Measurements from ENCODE around the gene ATRNL1. TPM values are rescaled to one million over a fixed set of nuclear protein-coding genes. Genes with fewer than 3 reads are reported as not detected.

Gene ATRNL1
- total RNA-seq, 1 donor from 2014 or later, result 11.4 TPM

GRCh38 chr10:115989621-115990020 lies 896.5 kb downstream of the ATRNL1 start:
- peak; percentile 2 for DNase-seq (ENCODE audit: low read depth)
- no peak for TF ChIP-seq CTCF (IDR thresholded peaks at IDR 0.05; ENCODE audit: insufficient read depth, low read length, poor library complexity, severe bottlenecking)
- H3K27me3 ChIP-seq (ENCODE audit: control insufficient read depth, insufficient read depth, low read length), result no peaks in the 10 kb centered on the region
- H3K4me3 ChIP-seq (ENCODE audit: low read depth, low read length), result no peak overlapping the region
- H3K36me3 ChIP-seq (ENCODE audit: control insufficient read depth, insufficient read depth, low read length), result no peaks in the 10 kb centered on the region

GRCh38 chr10:115992236-115992986 lies 899.2 kb downstream of the ATRNL1 start:
- no peaks in the 10 kb centered on the region for H3K27me3 ChIP-seq (ENCODE audit: control insufficient read depth, insufficient read depth, low read length)
- no peaks in the 10 kb centered on the region for H3K36me3 ChIP-seq (ENCODE audit: control insufficient read depth, insufficient read depth, low read length)
- H3K4me3 ChIP-seq (ENCODE audit: low read depth, low read length), result no peak overlapping the region
- DNase-seq (ENCODE audit: low read depth), result no peak
- no peak for TF ChIP-seq CTCF (IDR thresholded peaks at IDR 0.05; ENCODE audit: insufficient read depth, low read length, poor library complexity, severe bottlenecking)

GRCh38 chr10:115996031-115996430 lies 902.9 kb downstream of the ATRNL1 start:
- DNase-seq (ENCODE audit: low read depth), result no peak
- Histone ChIP-seq H3K4me3 (ENCODE audit: low read depth, low read length) (no peak overlapping the region), H3K36me3 (ENCODE audit: control insufficient read depth, insufficient read depth, low read length) (no peaks in the 10 kb centered on the region), H3K27me3 (ENCODE audit: control insufficient read depth, insufficient read depth, low read length) (no peaks in the 10 kb centered on the region)
- TF ChIP-seq CTCF (IDR thresholded peaks at IDR 0.05; ENCODE audit: insufficient read depth, low read length, poor library complexity, severe bottlenecking), result no peak

GRCh38 chr10:115998301-115998700 lies 905.1 kb downstream of the ATRNL1 start:
- no peak overlapping the region for H3K4me3 ChIP-seq (ENCODE audit: low read depth, low read length)
- no peaks in the 10 kb centered on the region for H3K27me3 ChIP-seq (ENCODE audit: control insufficient read depth, insufficient read depth, low read length)
- DNase-seq (ENCODE audit: low read depth), result no peak
- H3K36me3 ChIP-seq (ENCODE audit: control insufficient read depth, insufficient read depth, low read length), result no peaks in the 10 kb centered on the region
- TF ChIP-seq CTCF (IDR thresholded peaks at IDR 0.05; ENCODE audit: insufficient read depth, low read length, poor library complexity, severe bottlenecking), result no peak

Other genes with a start within 250 kb of the ATRNL1 start
- 31.5 and 35.5 TPM in 2 replicates for gene TRUB1, start 155.2 kb upstream of the ATRNL1 start, total RNA-seq